ENCODE results near the gene FAF1. TPM values are rescaled to one million over a fixed set of nuclear protein-coding genes. Genes with fewer than 3 reads are reported as not detected.
A peak's percentile ranks its signal among the peaks of the same experiment; 100 is the strongest.

FAF1 gene
- total and polyA plus RNA-seq, 2 of the 8 experiments (the other 6 are each of a cell fraction or from before 2014, with no cell fraction given), result 10.8 to 65.9 TPM

DNA sequence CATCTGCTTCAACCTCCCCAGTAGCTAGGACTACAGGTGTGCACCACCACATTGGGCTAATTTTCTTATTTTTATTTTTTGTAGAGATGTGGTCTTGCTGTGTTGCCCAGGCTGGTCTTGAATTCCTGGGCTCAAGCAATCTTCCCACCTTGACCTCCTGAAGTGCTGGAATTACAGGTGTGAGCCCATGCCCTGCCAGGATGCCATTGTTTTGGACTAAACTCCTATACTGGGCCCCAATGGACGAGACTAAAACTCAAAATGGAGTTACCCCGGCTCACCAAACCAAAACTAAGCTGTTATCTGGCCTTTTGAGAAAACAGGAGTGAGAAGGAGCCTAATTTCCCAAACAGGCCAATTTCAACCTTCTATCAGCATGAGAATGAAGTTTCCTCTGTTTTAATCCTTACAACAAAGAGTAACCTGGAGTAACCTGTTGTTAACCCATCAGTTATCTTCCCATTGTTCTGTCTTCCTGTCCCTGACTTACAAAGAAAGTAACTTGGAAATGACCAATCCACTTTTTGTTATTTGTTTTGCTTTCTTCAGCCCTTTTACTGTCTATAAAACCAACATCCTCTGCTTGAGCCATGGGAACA lies 566.4 kb downstream of the FAF1 start:
- no peak overlapping the region for H4K5ac ChIP-seq (ENCODE audit: insufficient read length, low read depth, low read length)
- H2BK20ac ChIP-seq (ENCODE audit: low read length), result no peak overlapping the region
- H4K91ac ChIP-seq (replicated peaks; ENCODE audit: insufficient read length, low read length), result peak overlapping the region; percentile 34
- 0 out of 4 replicates have a peak overlapping the region, but pooled peaks of 1 of the 2 experiments have one; percentile 28 for H3K4me2 ChIP-seq (ENCODE audit: insufficient read depth in 1 of 2, low read depth in 2 of 2, low read length in 2 of 2)
- 0 out of 2 replicates have a peak overlapping the region, but pooled peaks have one; percentile 53 for H2AK5ac ChIP-seq (ENCODE audit: low read depth, low read length)
- DNase-seq (ENCODE audit: low read depth in 1 of 2, low spot score in 2 of 2) (no peak), FAIRE-seq (no peak)
- no peak overlapping the region for H3K4me3 ChIP-seq (ENCODE audit: extremely low read depth in 1 of 4, insufficient read depth in 2 of 4, low read depth in 3 of 4, low read length in 4 of 4)
- no peak overlapping the region for H3K9ac ChIP-seq (replicated peaks in 1 of 4; ENCODE audit: extremely low read depth in 1 of 4, low read depth in 3 of 4, low read length in 3 of 4)
- WGBS, 2 experiments (ENCODE audit: extremely low coverage in 1 of 2, insufficient coverage in 1 of 2, insufficient read length in 1 of 2, insufficient replicate concordance in 2 of 2, low coverage in 1 of 2, low lambda C conversion rate in 2 of 2, missing lambda C conversion rate in 1 of 2), result 71% methylated on average over 2 of the region's 2 CpGs; no CpG with 5 or more reads in 1 of the 2 experiments
- no peaks in the 10 kb centered on the region for H3K23me2 ChIP-seq (ENCODE audit: low read depth, low read length)
- H3K27me3 ChIP-seq (replicated peaks in 1 of 4; ENCODE audit: control insufficient read depth in 3 of 4, extremely low read depth in 1 of 4, insufficient read depth in 3 of 4, low read length in 3 of 4), result no peaks in the 10 kb centered on the region
- H2BK15ac ChIP-seq (ENCODE audit: low read length), result no peak overlapping the region
- ChIA-PET CTCF (ENCODE audit: partially characterized antibody) (interaction anchor here (1.0 to 1.6 kb wide), 2 partner anchors 23 to 214 kb away, joined by 3 read pairs; no protein-coding TSS in a partner anchor), POLR2A (ENCODE audit: partially characterized antibody) (interaction anchor here (1.1 kb wide), 1 partner anchor 21 kb away, joined by 3 read pairs; no protein-coding TSS in a partner anchor)
- H3K79me2 ChIP-seq (ENCODE audit: control insufficient read depth in 1 of 2, insufficient read depth in 2 of 2, low read length in 2 of 2), result no peaks in the 10 kb centered on the region
- H4K20me1 ChIP-seq (replicated peaks in 1 of 2; ENCODE audit: control insufficient read depth in 1 of 2, insufficient read depth in 2 of 2, low read length in 2 of 2), result no peaks in the 10 kb centered on the region
- H3K56ac ChIP-seq (replicated peaks; ENCODE audit: insufficient read length, low read depth, low read length), result no peak overlapping the region
- no peak overlapping the region for H4K8ac ChIP-seq (ENCODE audit: extremely low read depth, insufficient read depth, low read length)
- H2BK12ac ChIP-seq (ENCODE audit: low read depth, low read length), result peak overlapping the region; percentile 90
- no peaks in the 10 kb centered on the region for H3K79me1 ChIP-seq (ENCODE audit: low read depth, low read length)
- no peak overlapping the region for H3K14ac ChIP-seq (ENCODE audit: insufficient read length)
- H3K23ac ChIP-seq (ENCODE audit: insufficient read length), result no peak overlapping the region
- peak overlapping the region; percentile 48; the same call in 1 of the 2 replicates for H3K18ac ChIP-seq (ENCODE audit: extremely low read depth, low read length)
- no peaks in the 10 kb centered on the region for H3K36me3 ChIP-seq (ENCODE audit: control insufficient read depth in 2 of 4, insufficient read depth in 4 of 4, low read length in 3 of 4)
- H3K9me3 ChIP-seq (ENCODE audit: insufficient read depth in 2 of 2, low read depth in 1 of 2, low read length in 1 of 2), result no peaks in the 10 kb centered on the region; a peak in 2 of 4 replicates
- no peak overlapping the region for H3K4ac ChIP-seq (replicated peaks; ENCODE audit: insufficient read length, low read depth, low read length)
- H3K4me1 ChIP-seq (replicated peaks in 1 of 4; ENCODE audit: control insufficient read depth in 3 of 4, insufficient read depth in 4 of 4, low read length in 3 of 4), result peaks cover 0 to 3% (median 0%) of the 10 kb centered on the region in 4 experiments; a peak in 2 of 7 replicates
- H2BK5ac ChIP-seq (ENCODE audit: low read depth, low read length), result peak overlapping the region; percentile 66; the same call in 1 of the 2 replicates
- H2BK120ac ChIP-seq (replicated peaks; ENCODE audit: low read depth, low read length), result no peak overlapping the region
- no peak overlapping the region for H3K27ac ChIP-seq (ENCODE audit: low read depth, low read length)
- H2AFZ ChIP-seq (ENCODE audit: low read length), result no peak overlapping the region
- no peak for TF ChIP-seq RBBP5 (IDR thresholded peaks at IDR 0.05; ENCODE audit: borderline replicate concordance, low read depth, low read length)
- TF ChIP-seq, protein P1, sequence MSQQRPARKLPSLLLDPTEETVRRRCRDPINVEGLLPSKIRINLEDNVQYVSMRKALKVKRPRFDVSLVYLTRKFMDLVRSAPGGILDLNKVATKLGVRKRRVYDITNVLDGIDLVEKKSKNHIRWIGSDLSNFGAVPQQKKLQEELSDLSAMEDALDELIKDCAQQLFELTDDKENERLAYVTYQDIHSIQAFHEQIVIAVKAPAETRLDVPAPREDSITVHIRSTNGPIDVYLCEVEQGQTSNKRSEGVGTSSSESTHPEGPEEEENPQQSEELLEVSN (IDR thresholded peaks at IDR 0.05), result no peak
- TF ChIP-seq YY1 (IDR thresholded peaks at IDR 0.05; ENCODE audit: low read depth, low read length), result peak; percentile 69
- 0 out of 4 replicates have a peak, but pooled peaks of 1 of the 2 experiments have one; percentile 10 for TF ChIP-seq HDAC2 (IDR thresholded peaks at IDR 0.05; ENCODE audit: borderline replicate concordance in 1 of 2, low read depth in 2 of 2, low read length in 2 of 2)
- no peak for TF ChIP-seq HDAC6 (IDR thresholded peaks at IDR 0.05; ENCODE audit: low read depth, low read length)
- TF ChIP-seq KDM1A (IDR thresholded peaks at IDR 0.05; ENCODE audit: borderline replicate concordance, low read length), result peak; percentile 63; the same call in 1 of the 2 replicates
- peak; percentile 46; the same call in 1 of the 2 replicates for TF ChIP-seq POU5F1 (IDR thresholded peaks at IDR 0.05; ENCODE audit: low read depth, low read length)
- TF ChIP-seq ATF2 (IDR thresholded peaks at IDR 0.05; ENCODE audit: low read length), result no peak
- no peak for TF ChIP-seq SAP30 (IDR thresholded peaks at IDR 0.05; ENCODE audit: insufficient read depth, insufficient replicate concordance, low read length)

Data from H1 (cell line).